NT2/D1 (cell line): ENCODE data around the gene DYRK1B.
"Not testable (repeated sequence)": the region's sequence is repeated elsewhere in the genome, so short reads cannot be mapped to it uniquely, and the experiment has no call there.

Experiments used
- DNase-seq: peaks from one replicate; pipeline ENCODE4 v3.0.0-alpha.2; 2011; ENCODE audit warnings: low read depth, low spot score
- H3K27me3 ChIP-seq: 2 replicates; pipeline ENCODE4 v1.6.0; 2011; ENCODE audit warnings: mild to moderate bottlenecking; ENCODE audit not compliant: insufficient read length, insufficient read depth
- H3K36me3 ChIP-seq: 2 replicates; pipeline ENCODE4 v1.6.1; 2011; ENCODE audit warnings: mild to moderate bottlenecking, low read length, mixed read lengths; ENCODE audit not compliant: insufficient read depth, insufficient read length
- H3K4me1 ChIP-seq: 2 replicates; pipeline ENCODE4 v1.5.1; 2011; ENCODE audit not compliant: insufficient read depth, insufficient read length
- H3K4me3 ChIP-seq: 2 replicates; pipeline ENCODE4 v1.5.1; 2011; ENCODE audit warnings: low read depth; ENCODE audit not compliant: insufficient read length
- H3K9ac ChIP-seq: 2 replicates; pipeline ENCODE4 v1.6.0; 2011; ENCODE audit warnings: low read depth; ENCODE audit not compliant: insufficient read length
- H3K9me3 ChIP-seq: 2 replicates; pipeline ENCODE4 v1.5.1; 2011; ENCODE audit warnings: mild to moderate bottlenecking, low read length; ENCODE audit not compliant: insufficient read depth
- SUZ12 ChIP-seq: IDR thresholded peaks from 2 replicates; pipeline ENCODE4 v1.6.1; 2011; ENCODE audit not compliant: insufficient read length, insufficient read depth; ENCODE audit errors: extremely low read depth
- YY1 ChIP-seq: IDR thresholded peaks from 2 replicates; pipeline ENCODE4 v1.6.1; 2011; ENCODE audit not compliant: insufficient read length, insufficient read depth
- ZNF274 ChIP-seq: IDR thresholded peaks from 2 replicates; pipeline ENCODE4 v1.6.1; 2011; ENCODE audit warnings: mild to moderate bottlenecking, low read depth, low read length

Gene DYRK1B

DNA sequence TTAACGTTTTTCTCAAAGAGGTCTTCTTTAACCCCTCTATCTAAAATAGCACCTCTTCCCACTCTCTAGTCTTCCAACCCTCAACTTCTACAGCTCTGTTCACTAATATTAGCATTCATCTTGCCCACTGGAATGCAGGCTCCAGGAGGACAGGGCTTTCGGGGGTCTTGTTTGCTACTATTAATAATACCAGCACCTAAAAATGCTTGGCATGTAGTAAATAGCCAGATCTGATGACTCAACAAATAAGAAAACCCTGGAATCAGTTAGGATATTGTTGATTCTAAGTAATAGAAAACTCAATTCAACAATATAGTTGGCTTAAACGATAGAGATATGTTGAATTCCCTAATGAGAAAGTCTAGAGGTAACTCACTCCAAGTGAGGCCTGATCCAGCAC, 14.2 kb downstream of the DYRK1B start:
- H3K27me3 ChIP-seq: no peaks in the 10 kb centered on the region
- TF ChIP-seq ZNF274: no peak
- no peak for TF ChIP-seq YY1
- TF ChIP-seq SUZ12: no peak
- no peak overlapping the region for H3K4me3 ChIP-seq
- no peak for DNase-seq
- H3K9me3 ChIP-seq: no peaks in the 10 kb centered on the region
- H3K36me3 ChIP-seq: peaks cover 10% of the 10 kb centered on the region
- H3K9ac ChIP-seq: no peak overlapping the region
- H3K4me1 ChIP-seq: no peaks in the 10 kb centered on the region

DNA sequence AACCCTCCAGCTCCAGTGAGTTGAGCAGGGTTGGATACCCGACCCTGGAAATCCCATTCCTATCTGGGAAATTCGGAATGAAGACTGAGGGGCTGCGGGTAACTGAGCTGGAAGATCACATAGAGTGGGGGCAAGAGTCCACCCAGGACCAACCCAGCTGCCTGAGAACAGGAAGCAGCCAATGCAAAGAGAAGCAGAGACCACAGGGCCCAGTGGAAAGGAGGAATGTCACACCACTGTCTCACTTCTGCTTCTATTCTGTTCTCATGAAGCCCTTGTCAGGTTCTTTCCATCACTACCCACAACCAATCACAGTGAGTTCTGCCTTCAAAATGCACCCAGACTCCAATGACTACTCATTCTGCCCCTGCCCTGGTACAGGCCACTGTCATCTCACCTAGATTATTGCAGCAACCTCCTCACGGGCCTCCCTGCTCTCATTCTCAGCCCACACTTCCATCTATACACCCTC, 15.3 kb downstream of the DYRK1B start:
- no peak for DNase-seq
- H3K4me1 ChIP-seq: no peaks in the 10 kb centered on the region
- H3K9me3 ChIP-seq: no peaks in the 10 kb centered on the region
- TF ChIP-seq ZNF274 (no peak), SUZ12 (no peak), YY1 (no peak)
- no peak overlapping the region for H3K4me3 ChIP-seq
- H3K9ac ChIP-seq: no peak overlapping the region
- no peaks in the 10 kb centered on the region for H3K27me3 ChIP-seq
- peaks cover 10% of the 10 kb centered on the region for H3K36me3 ChIP-seq

DNA sequence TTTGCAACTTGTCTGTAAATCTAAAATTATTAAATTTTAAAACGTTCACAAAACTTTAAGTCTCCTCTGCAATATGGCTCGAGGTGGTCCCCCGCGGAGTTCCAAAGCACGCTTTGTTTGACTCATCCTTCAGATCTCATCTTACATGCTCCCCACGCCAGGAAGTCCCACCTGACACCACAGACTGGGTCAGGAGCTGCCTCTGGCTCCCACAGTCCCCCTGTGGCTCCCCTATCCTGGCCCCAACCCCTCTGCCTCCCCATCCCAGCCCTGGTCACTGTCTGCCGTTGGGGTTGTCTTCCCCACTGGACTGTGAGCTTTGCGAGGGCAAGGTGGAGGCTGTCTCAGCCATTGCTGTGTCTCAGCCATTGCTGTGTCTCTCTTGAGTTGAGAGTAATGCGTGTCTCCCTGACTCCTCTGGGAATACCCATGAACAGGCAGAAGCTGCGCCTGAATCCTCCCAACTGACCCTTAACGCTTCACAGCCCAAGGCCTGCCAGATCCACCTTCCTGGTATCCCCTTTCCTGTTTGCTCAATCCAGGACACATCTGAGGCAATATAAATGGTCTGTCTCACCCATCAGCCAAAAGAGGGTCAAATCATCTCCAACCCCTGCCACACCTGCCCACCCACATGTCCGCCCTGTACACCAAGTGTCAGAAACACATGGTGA, 15.9 kb downstream of the DYRK1B start:
- no peaks in the 10 kb centered on the region for H3K9me3 ChIP-seq
- H3K4me1 ChIP-seq: no peaks in the 10 kb centered on the region
- TF ChIP-seq SUZ12 (no peak), ZNF274 (no peak), YY1 (no peak)
- H3K36me3 ChIP-seq: peaks cover 10% of the 10 kb centered on the region
- no peak overlapping the region for H3K9ac ChIP-seq
- DNase-seq: no peak
- no peak overlapping the region for H3K4me3 ChIP-seq
- no peaks in the 10 kb centered on the region for H3K27me3 ChIP-seq

DNA sequence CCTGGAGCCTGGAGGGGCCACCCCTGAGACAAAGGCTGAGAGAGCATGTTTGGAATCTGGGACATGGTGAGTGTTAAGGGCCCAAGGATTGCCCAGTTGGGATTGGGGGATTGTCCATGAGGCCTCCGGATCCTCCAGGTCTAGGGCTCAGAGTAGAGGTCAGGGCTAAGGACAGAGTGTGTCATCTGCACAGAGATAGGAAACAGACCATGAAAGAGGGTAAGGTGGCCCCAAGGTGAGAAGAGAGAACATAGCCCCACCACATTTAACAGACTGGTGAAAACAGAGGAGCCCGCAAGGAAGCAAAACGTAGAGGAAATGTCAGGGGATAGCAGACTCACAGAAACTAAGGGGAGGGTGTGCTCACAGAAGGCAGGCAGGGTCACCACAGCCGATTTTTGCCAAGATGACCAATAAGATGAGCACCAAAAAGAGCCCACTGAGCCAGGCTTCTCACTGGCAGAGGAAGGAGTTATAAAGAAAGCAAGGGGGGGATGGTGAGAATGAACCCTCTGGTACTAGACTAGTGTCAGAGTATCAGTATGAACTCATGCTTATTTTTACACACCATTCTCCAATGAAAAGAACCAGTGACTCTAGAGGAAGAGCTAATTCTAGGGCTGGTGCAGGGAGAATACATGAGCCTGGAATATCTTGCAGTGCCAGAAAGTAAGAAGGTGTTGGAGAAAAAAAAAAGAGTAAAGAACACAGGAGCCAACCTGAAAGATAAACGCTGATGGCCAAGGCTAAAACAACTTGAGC, 17.5 kb downstream of the DYRK1B start:
- no peak overlapping the region for H3K4me3 ChIP-seq
- peaks cover 10% of the 10 kb centered on the region for H3K36me3 ChIP-seq
- TF ChIP-seq YY1 (no peak), ZNF274 (no peak), SUZ12 (no peak)
- no peaks in the 10 kb centered on the region for H3K27me3 ChIP-seq
- no peaks in the 10 kb centered on the region for H3K9me3 ChIP-seq
- no peaks in the 10 kb centered on the region for H3K4me1 ChIP-seq
- no peak for DNase-seq
- no peak overlapping the region for H3K9ac ChIP-seq

- peaks cover 10% of the 10 kb centered on the region for H3K36me3 ChIP-seq
- H3K9ac ChIP-seq: no peak overlapping the region
- H3K4me1 ChIP-seq: no peaks in the 10 kb centered on the region
- peaks cover 3% of the 10 kb centered on the region for H3K9me3 ChIP-seq
- H3K27me3 ChIP-seq: no peaks in the 10 kb centered on the region
- no peak overlapping the region for H3K4me3 ChIP-seq
- no peak for TF ChIP-seq ZNF274
- no peak for TF ChIP-seq YY1
- no peak for TF ChIP-seq SUZ12
- no peak for DNase-seq
Observed at GRCh38 chr19:39814595-39814994, 19.4 kb downstream of the DYRK1B start.

- not testable (repeated sequence) for DNase-seq, H3K9me3 ChIP-seq, H3K36me3 ChIP-seq, H3K4me3 ChIP-seq, H3K9ac ChIP-seq, H3K27me3 ChIP-seq, H3K4me1 ChIP-seq
Observed at GRCh38 chr19:39814111-39814510, 19.9 kb downstream of the DYRK1B start.

GRCh38 chr19:39813264-39813993, 20.5 kb downstream of the DYRK1B start:
- Histone ChIP-seq H3K36me3 (peaks cover 4% of the 10 kb centered on the region), H3K27me3 (no peaks in the 10 kb centered on the region), H3K9me3 (peaks cover 9% of the 10 kb centered on the region), H3K9ac (no peak overlapping the region), H3K4me1 (no peaks in the 10 kb centered on the region), H3K4me3 (no peak overlapping the region)
- no peak for TF ChIP-seq ZNF274
- no peak for TF ChIP-seq YY1
- TF ChIP-seq SUZ12: no peak
- DNase-seq: no peak
